PC-3 (cell line): Measurements from ENCODE around the gene ULBP3.
"Not testable (repeated sequence)": the region's sequence is repeated elsewhere in the genome, so short reads cannot be mapped to it uniquely, and the experiment has no call there.

Experiments used
- EZH2 ChIP-seq: fragments of 300-600 bp; sonication (generic); IDR thresholded peaks from one replicate; pipeline ENCODE4 v1.6.1; 2017; ENCODE audit warnings: antibody characterized with exemption, mild to moderate bottlenecking, low read length; ENCODE audit not compliant: unreplicated experiment
- EZH2phosphoT487 ChIP-seq: fragments of 300-600 bp; sonication (generic); IDR thresholded peaks from 2 replicates; pipeline ENCODE4 v1.6.1; 2018; ENCODE audit warnings: mild to moderate bottlenecking, antibody characterized with exemption, low read length, borderline replicate concordance
- TF ChIP-seq, protein P1 (sequence below): fragments of 300-600 bp; sonication (generic); conservative IDR thresholded peaks from 2 replicates; pipeline ENCODE4 v1.5.1; 2017; ENCODE audit warnings: antibody characterized with exemption, low read depth, mild to moderate bottlenecking, low read length

DNA sequence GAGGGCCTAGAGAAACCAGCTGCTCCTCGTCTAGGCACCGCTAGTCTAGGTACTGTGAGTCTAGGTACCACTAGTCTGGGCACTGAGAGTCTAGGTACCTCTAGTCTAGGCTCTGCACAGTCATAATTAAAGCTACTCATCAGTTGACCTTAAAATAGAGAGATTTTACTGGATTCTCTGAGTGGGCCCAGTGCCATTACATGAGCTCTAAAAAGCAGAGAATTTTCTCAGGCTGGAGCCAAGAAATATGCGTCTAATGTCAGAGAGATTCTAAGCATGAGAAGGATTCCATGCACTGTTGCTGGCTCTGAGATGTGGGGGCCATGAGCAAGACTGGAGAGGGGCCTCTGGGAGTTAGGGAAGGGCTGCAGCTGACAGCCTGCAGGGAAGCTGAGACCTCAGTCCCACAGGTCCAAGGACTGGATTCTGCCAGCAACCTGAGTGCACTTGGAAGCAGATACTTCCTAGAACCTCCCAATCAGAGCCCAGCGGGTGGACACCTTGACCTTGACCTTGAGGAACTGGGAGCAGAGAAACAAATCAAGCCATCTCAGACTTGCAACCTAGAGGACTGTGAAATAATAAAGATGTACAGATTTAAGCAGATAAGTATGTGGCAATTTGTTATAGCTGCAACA lies 5.6 kb upstream of the ULBP3 start:
- TF ChIP-seq, protein P1, sequence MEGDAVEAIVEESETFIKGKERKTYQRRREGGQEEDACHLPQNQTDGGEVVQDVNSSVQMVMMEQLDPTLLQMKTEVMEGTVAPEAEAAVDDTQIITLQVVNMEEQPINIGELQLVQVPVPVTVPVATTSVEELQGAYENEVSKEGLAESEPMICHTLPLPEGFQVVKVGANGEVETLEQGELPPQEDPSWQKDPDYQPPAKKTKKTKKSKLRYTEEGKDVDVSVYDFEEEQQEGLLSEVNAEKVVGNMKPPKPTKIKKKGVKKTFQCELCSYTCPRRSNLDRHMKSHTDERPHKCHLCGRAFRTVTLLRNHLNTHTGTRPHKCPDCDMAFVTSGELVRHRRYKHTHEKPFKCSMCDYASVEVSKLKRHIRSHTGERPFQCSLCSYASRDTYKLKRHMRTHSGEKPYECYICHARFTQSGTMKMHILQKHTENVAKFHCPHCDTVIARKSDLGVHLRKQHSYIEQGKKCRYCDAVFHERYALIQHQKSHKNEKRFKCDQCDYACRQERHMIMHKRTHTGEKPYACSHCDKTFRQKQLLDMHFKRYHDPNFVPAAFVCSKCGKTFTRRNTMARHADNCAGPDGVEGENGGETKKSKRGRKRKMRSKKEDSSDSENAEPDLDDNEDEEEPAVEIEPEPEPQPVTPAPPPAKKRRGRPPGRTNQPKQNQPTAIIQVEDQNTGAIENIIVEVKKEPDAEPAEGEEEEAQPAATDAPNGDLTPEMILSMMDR, result not testable (repeated sequence)
- not testable (repeated sequence) for TF ChIP-seq EZH2, EZH2phosphoT487
